GM12874 (cell line): ENCODE results near the gene KDM6A.

ENCODE experiments used
- CTCF ChIP-seq: IDR thresholded peaks from 2 replicates; pipeline ENCODE4 v1.5.1; 2011; ENCODE audit warnings: low read depth, mild to moderate bottlenecking, control low read depth, low read length, moderate library complexity; ENCODE audit not compliant: insufficient read depth

Gene KDM6A

DNA sequence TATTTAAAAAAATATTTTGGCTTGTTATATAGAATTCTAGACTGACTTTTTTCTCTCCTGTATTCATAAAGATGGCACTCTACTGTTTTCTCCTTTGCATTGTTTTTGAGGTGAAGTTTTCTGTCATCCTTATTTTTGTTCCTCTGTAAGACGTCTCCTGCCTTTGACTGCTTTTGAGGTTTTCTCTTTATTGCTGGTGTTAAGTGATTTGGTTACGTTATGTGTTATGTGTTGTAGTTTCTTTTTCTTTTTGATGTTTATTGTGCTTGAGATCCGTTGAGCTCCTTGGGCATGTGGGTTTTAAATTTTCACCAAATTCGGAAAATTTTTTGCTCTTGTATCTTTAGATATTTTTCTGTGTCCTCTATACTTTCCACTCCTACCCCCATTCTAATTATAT, 50.0 kb downstream of the KDM6A start:
- TF ChIP-seq CTCF = no peak

- no peak for TF ChIP-seq CTCF
Observed at GRCh38 chrX:44927398-44927797, 54.4 kb downstream of the KDM6A start.

- TF ChIP-seq CTCF = no peak
Observed at GRCh38 chrX:44931441-44931973, 58.5 kb downstream of the KDM6A start.

- no peak for TF ChIP-seq CTCF
Observed at GRCh38 chrX:44935172-44935571, 62.2 kb downstream of the KDM6A start.

DNA sequence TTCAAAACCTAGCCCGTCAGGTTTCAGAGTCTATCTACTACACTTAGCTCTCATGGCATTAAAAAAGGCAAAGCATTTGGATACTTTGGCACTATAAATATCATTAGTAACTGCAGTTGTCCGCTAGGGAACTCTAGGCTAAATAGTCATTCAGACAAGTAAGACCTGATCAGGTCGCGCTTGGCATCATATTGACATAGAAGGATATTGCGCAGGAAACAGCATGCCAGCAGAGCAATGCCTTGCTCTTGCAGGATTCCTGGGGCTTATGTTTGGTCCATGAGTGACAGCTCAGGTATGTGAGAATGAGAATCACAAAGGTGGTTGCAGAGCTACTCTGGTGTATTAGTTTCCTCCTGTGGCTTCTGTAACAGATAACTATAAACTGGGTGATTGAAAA, 62.7 kb downstream of the KDM6A start:
- no peak for TF ChIP-seq CTCF

- TF ChIP-seq CTCF = no peak
Observed at GRCh38 chrX:44937606-44938005, 64.6 kb downstream of the KDM6A start.

DNA sequence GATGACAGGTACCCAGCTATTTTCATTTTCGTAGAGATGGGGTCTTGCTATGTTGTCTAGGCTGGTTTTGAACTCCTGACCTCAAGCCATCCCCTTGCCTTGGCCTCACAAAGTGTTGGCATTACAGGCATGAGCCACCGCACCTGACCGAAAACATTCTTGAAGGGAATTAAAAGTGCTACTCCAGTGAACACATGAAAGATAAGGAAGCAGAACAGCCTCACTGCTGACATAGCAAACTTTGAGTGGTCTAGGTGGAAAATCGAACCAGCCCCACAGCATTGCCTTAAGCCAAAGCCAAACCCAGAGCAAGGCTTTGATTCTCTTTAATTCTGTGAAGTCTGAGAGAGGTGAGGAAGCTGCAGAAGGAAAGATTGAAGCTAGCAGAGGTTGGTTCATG, 65.1 kb downstream of the KDM6A start:
- TF ChIP-seq CTCF = no peak
